NT2/D1 (cell line): Measurements from ENCODE around the gene AK9.

ENCODE experiments used
- DNase-seq: peaks from one replicate; pipeline ENCODE4 v3.0.0-alpha.2; 2011; ENCODE audit warnings: low read depth, low spot score
- H3K27me3 ChIP-seq: 2 replicates; pipeline ENCODE4 v1.6.0; 2011; ENCODE audit warnings: mild to moderate bottlenecking; ENCODE audit not compliant: insufficient read length, insufficient read depth
- H3K36me3 ChIP-seq: 2 replicates; pipeline ENCODE4 v1.6.1; 2011; ENCODE audit warnings: mild to moderate bottlenecking, low read length, mixed read lengths; ENCODE audit not compliant: insufficient read depth, insufficient read length
- H3K4me1 ChIP-seq: 2 replicates; pipeline ENCODE4 v1.5.1; 2011; ENCODE audit not compliant: insufficient read depth, insufficient read length
- H3K4me3 ChIP-seq: 2 replicates; pipeline ENCODE4 v1.5.1; 2011; ENCODE audit warnings: low read depth; ENCODE audit not compliant: insufficient read length
- H3K9ac ChIP-seq: 2 replicates; pipeline ENCODE4 v1.6.0; 2011; ENCODE audit warnings: low read depth; ENCODE audit not compliant: insufficient read length
- H3K9me3 ChIP-seq: 2 replicates; pipeline ENCODE4 v1.5.1; 2011; ENCODE audit warnings: mild to moderate bottlenecking, low read length; ENCODE audit not compliant: insufficient read depth
- SUZ12 ChIP-seq: IDR thresholded peaks from 2 replicates; pipeline ENCODE4 v1.6.1; 2011; ENCODE audit not compliant: insufficient read length, insufficient read depth; ENCODE audit errors: extremely low read depth
- YY1 ChIP-seq: IDR thresholded peaks from 2 replicates; pipeline ENCODE4 v1.6.1; 2011; ENCODE audit not compliant: insufficient read length, insufficient read depth
- ZNF274 ChIP-seq: IDR thresholded peaks from 2 replicates; pipeline ENCODE4 v1.6.1; 2011; ENCODE audit warnings: mild to moderate bottlenecking, low read depth, low read length

AK9 gene

DNA sequence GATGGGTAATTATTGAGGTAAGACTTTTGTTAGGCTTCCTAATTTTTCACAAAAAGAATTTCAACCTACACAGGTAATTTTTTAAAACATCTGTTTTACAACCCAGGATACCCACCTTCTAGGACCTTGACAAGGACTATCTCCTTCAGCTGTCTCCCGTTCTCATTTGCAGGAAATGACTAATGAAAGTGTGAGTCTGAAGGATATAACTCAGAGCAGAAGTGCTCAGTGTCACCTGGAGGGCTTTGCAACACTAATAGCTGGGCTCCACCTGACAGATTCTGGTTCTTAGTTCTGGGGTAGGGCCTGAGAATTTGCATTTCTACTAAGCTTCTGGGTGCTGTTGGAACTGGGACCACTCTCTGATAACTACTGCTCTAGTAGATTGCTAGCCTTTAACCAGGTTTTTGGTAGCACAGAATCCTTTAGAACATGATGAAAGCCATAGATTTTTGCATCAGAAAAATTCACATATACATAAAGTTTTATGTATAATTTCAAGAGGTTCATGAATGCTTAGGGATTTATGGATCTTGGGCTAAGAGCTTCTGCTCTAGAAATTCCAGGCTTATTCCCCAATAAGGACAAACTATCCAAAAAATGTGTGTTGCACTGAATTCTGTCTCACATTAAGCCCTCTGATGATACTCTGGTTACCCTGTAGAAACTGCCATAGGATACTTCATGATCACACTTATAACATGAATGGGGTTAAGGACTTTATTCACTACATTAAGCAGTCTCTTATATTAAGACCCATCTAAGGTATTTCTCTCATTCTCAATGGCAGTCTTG is 30.3 kb downstream of the AK9 start:
- no peaks in the 10 kb centered on the region for H3K27me3 ChIP-seq
- DNase-seq: no peak
- TF ChIP-seq SUZ12 (no peak), YY1 (no peak), ZNF274 (no peak)
- no peaks in the 10 kb centered on the region for H3K9me3 ChIP-seq
- H3K9ac ChIP-seq: no peak overlapping the region
- H3K4me3 ChIP-seq: no peak overlapping the region
- no peaks in the 10 kb centered on the region for H3K4me1 ChIP-seq
- H3K36me3 ChIP-seq: no peaks in the 10 kb centered on the region

DNA sequence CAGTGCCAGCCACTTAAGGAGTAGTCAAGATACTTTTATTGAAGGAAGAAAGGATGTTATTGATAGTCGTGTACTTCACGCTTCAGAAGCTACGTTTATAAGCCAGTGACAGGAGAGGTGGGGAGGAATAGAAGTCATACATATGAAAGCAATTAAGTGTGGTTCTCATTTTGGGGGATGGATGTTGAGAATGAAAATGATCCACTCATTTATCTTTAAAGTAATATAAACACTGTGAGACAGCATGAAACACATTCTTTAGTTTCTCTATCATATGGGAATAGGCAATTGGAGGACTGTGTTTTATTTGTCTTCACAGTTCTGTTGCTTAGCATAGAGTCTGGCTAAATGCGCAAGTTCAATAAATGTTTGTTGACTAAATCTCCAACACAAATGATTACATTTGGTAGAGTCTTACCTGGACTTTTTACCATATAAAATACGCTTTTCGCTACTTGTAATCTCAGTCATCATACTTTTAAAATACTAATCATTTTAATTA is 35.2 kb downstream of the AK9 start:
- no peak for TF ChIP-seq YY1
- TF ChIP-seq SUZ12: no peak
- no peak for TF ChIP-seq ZNF274
- Histone ChIP-seq H3K9me3 (no peaks in the 10 kb centered on the region), H3K9ac (no peak overlapping the region), H3K4me3 (no peak overlapping the region), H3K36me3 (no peaks in the 10 kb centered on the region), H3K4me1 (no peaks in the 10 kb centered on the region), H3K27me3 (no peaks in the 10 kb centered on the region)
- DNase-seq: no peak

DNA sequence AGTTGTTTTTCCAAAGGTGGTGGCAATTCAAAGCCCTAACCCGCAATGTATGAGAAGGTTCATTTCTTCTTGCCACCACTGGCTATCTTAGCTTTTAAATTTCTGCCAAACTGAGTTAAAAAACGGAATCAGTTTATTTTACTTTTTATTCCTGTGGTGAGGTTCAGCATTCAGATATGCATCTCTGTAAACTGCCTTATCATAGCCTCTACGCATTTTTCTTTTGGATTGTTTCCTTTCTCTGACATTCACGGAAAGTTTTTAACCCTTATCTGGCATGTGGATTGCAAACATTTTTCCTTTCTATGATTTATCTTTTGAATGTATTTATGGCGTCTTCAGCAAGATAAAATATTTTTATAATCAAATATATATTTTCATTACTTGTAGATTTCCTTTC is 37.7 kb downstream of the AK9 start:
- no peaks in the 10 kb centered on the region for H3K27me3 ChIP-seq
- no peaks in the 10 kb centered on the region for H3K9me3 ChIP-seq
- H3K4me3 ChIP-seq: no peak overlapping the region
- H3K9ac ChIP-seq: no peak overlapping the region
- TF ChIP-seq SUZ12 (no peak), ZNF274 (no peak), YY1 (no peak)
- H3K36me3 ChIP-seq: no peaks in the 10 kb centered on the region
- H3K4me1 ChIP-seq: no peaks in the 10 kb centered on the region
- no peak for DNase-seq

DNA sequence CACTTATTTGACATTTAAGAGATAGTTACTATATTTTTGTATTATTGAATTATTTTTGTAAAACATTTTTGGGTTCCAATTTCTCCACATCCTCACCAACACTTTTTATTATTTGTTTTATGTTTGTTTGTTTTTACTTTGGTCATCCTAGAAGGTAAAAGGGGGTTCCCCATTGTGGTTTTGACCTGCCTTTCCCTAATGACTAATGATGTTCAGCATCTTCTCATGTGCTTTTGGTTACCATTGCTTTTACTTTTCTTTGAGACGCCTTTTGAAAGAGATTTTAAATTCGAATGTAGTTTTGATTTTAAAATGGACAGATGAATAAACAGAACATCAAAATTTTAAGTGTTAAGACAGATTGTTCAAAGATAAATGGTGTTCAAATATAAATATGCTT is 46.9 kb downstream of the AK9 start:
- no peaks in the 10 kb centered on the region for H3K4me1 ChIP-seq
- TF ChIP-seq SUZ12 (no peak), YY1 (no peak), ZNF274 (no peak)

DNA sequence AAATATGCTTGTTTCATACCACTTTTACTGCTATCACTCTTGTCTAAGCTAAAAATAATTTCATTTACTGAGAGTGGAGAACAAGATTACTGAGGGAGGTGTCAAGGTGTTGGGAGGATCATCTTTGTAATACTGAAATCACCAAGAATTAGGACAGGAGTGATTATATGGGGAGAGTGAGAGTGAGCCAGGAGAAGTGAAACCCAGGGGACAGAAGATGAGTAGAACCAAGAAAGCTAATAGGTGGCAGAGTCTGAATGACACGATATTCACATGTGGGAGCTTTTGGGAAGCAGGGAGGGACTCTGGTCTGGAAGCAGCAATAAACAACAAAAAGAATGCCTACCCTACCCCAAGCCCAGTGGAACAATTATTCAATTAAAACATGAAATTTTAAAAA is 58.6 kb downstream of the AK9 start:
- Histone ChIP-seq H3K4me3 (no peak overlapping the region), H3K9ac (no peak overlapping the region), H3K27me3 (no peaks in the 10 kb centered on the region), H3K4me1 (no peaks in the 10 kb centered on the region), H3K36me3 (no peaks in the 10 kb centered on the region), H3K9me3 (no peaks in the 10 kb centered on the region)
- DNase-seq: no peak
- TF ChIP-seq ZNF274: no peak
- no peak for TF ChIP-seq YY1

More for the DNA sequence above, 46.9 kb downstream of the AK9 start:
- H3K9ac ChIP-seq: no peak overlapping the region
- H3K9me3 ChIP-seq: peaks cover 4% of the 10 kb centered on the region; the same call in 1 of the 2 replicates
- DNase-seq: no peak
- H3K36me3 ChIP-seq: no peaks in the 10 kb centered on the region
- H3K4me3 ChIP-seq: no peak overlapping the region
- H3K27me3 ChIP-seq: no peaks in the 10 kb centered on the region

DNA sequence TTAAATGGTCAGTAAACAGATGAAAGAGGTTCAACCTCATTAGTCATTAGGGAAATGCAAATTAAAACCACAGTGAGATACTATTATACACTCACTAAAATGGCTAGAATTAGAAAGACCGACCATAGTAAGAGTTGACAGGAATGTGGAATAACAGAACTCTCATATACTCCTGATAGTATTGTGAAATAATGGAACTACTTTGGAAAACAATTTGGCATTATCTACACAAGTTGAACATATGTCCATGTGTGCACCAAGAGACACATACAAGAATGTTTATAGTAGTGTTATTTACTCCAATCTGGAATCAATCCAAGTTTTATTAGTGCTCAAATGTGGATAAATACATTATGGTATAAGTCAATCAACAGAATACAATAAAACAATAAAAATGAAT is 59.6 kb downstream of the AK9 start:
- no peak overlapping the region for H3K4me3 ChIP-seq
- no peaks in the 10 kb centered on the region for H3K9me3 ChIP-seq
- no peak for DNase-seq
- no peaks in the 10 kb centered on the region for H3K27me3 ChIP-seq
- no peak for TF ChIP-seq ZNF274
- no peak for TF ChIP-seq YY1
- TF ChIP-seq SUZ12: no peak
- no peak overlapping the region for H3K9ac ChIP-seq
- no peaks in the 10 kb centered on the region for H3K36me3 ChIP-seq
- no peaks in the 10 kb centered on the region for H3K4me1 ChIP-seq

DNA sequence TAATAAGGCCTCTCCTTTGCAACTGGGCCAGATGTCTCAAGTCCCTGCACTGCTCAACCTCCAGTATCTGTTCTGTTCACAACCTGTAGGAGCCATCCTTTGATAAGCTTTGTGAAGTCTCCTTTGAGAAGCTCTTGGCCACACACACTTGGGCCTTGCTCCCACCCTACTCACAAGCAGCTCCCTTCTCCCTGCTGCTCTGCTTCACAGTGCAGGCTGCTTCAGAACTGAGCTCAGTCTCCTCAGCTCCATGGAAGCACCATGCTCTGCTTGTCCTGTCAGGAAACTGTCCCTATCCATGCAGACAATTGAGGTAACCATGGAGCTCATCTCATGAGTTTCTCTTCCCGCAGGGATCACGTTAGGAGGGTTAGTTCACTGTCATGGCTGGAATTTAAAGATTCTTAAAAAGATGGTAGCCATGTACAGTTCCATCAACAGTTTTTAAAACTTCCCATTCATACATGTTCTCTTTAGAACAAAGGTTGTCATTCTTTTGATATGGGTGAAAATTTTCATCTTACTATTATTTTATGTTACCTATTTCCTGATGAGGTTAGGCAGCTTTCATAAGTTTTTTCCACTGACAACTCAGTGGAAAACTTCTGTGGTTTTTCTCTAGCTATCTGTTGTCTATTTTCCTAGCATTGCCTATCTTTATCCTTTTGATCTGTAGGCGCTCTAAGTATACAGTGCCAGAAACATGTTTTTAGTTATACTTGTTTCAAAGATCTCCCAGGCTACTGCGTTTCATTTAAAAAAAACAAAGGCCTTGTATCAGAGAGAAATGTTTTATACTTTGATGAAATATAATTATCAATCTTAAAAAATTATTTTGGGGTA is 62.6 kb downstream of the AK9 start:
- Histone ChIP-seq H3K4me1 (no peaks in the 10 kb centered on the region), H3K4me3 (no peak overlapping the region), H3K36me3 (no peaks in the 10 kb centered on the region), H3K9me3 (no peaks in the 10 kb centered on the region), H3K9ac (no peak overlapping the region), H3K27me3 (no peaks in the 10 kb centered on the region)
- TF ChIP-seq SUZ12: no peak
- no peak for TF ChIP-seq YY1
- no peak for DNase-seq
